C4-2B (cell line): ENCODE measurements around the gene ZNF772.

Experiments used
- CTCF ChIP-seq: fragments of 450-650 bp; conservative IDR thresholded peaks from 2 replicates; pipeline ENCODE4 v1.5.1; 2017; ENCODE audit warnings: mild to moderate bottlenecking
- ZFX ChIP-seq: fragments of 450-650 bp; IDR thresholded peaks from 2 replicates; pipeline ENCODE4 v1.6.1; 2017

GRCh38 chr19:57515255-57515654, 37.9 kb upstream of the ZNF772 start:
- TF ChIP-seq CTCF (no peak), ZFX (no peak)
